Neural crest cell (in vitro differentiated cells): Measurements from ENCODE around the gene KLF11. TPM values are rescaled to one million over a fixed set of nuclear protein-coding genes. Genes with fewer than 3 reads are reported as not detected.

Source experiments
- DNase-seq: peaks from one replicate; pipeline ENCODE4 v3.0.0; 2021; ENCODE audit warnings: low read depth, mixed read lengths, low spot score
- H3K27ac Mint-ChIP-seq: one replicate; pipeline ENCODE4 v1.8.0; 2021; ENCODE audit warnings: mild to moderate bottlenecking, mixed read lengths; ENCODE audit not compliant: unreplicated experiment
- H3K27me3 Mint-ChIP-seq: 2 replicates; pipeline ENCODE4 v1.8.0; 2021; ENCODE audit warnings: low read depth, mild to moderate bottlenecking, mixed read lengths
- H3K36me3 Mint-ChIP-seq: 2 replicates; pipeline ENCODE4 v1.8.0; 2021; ENCODE audit warnings: low read depth, mild to moderate bottlenecking, mixed read lengths
- H3K4me1 Mint-ChIP-seq: 2 replicates; pipeline ENCODE4 v1.8.0; 2021; ENCODE audit warnings: mixed read lengths
- H3K4me3 Mint-ChIP-seq: one replicate; pipeline ENCODE4 v1.8.0; 2021; ENCODE audit warnings: mild to moderate bottlenecking, mixed read lengths
- H3K9me3 Mint-ChIP-seq: 2 replicates; pipeline ENCODE4 v1.8.0; 2021; ENCODE audit warnings: mixed read lengths
- total RNA-seq: library from RNA; stranded (reverse); gene quantifications from 2 replicates; pipeline ENCODE4 v1.2.1, GENCODE V29; 2021
- TF ChIP-seq, protein P1 (sequence below): fragments of 200-600 bp; sonication (generic); conservative IDR thresholded peaks from 2 replicates; pipeline ENCODE4 v1.5.0; 2021; ENCODE audit warnings: antibody characterized with exemption, mild to moderate bottlenecking

KLF11 gene
- total RNA-seq, 1 donor from 2014 or later, result 8.2 TPM

GRCh38 chr2:10071176-10071575 lies 27.8 kb downstream of the KLF11 start:
- Mint-ChIP-seq H3K4me1 (no peaks in the 10 kb centered on the region), H3K4me3 (no peak overlapping the region), H3K36me3 (no peaks in the 10 kb centered on the region), H3K9me3 (peaks cover 4% of the 10 kb centered on the region), H3K27ac (no peak overlapping the region), H3K27me3 (peaks cover 33% of the 10 kb centered on the region)
- DNase-seq, result no peak
- TF ChIP-seq, protein P1, sequence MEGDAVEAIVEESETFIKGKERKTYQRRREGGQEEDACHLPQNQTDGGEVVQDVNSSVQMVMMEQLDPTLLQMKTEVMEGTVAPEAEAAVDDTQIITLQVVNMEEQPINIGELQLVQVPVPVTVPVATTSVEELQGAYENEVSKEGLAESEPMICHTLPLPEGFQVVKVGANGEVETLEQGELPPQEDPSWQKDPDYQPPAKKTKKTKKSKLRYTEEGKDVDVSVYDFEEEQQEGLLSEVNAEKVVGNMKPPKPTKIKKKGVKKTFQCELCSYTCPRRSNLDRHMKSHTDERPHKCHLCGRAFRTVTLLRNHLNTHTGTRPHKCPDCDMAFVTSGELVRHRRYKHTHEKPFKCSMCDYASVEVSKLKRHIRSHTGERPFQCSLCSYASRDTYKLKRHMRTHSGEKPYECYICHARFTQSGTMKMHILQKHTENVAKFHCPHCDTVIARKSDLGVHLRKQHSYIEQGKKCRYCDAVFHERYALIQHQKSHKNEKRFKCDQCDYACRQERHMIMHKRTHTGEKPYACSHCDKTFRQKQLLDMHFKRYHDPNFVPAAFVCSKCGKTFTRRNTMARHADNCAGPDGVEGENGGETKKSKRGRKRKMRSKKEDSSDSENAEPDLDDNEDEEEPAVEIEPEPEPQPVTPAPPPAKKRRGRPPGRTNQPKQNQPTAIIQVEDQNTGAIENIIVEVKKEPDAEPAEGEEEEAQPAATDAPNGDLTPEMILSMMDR, result no peak

DNA sequence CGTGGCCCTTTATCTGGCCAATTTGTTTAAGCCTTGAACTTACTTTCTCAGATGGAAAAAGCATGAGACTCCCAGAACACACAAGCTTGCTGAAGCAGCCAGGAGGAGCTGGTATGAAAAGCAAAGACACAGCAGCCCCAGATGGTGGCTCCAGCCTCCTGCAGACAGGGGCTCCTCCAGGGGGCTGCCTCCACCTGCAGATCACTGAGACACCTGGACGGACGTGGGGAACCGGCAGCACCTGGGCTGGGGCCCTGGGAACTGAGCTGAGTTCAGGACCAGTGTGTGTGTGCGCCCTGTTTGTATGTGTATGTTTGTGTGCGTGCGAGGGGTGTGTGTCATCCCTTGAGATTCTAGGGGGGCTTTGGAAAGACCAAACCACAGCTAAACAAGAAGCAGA lies 28.2 kb downstream of the KLF11 start:
- TF ChIP-seq, protein P1, result no peak
- no peaks in the 10 kb centered on the region for H3K36me3 Mint-ChIP-seq
- H3K9me3 Mint-ChIP-seq, result peaks cover 4% of the 10 kb centered on the region
- H3K27ac Mint-ChIP-seq, result no peak overlapping the region
- peaks cover 37% of the 10 kb centered on the region for H3K27me3 Mint-ChIP-seq
- DNase-seq, result no peak
- no peak overlapping the region for H3K4me3 Mint-ChIP-seq
- no peaks in the 10 kb centered on the region for H3K4me1 Mint-ChIP-seq

DNA sequence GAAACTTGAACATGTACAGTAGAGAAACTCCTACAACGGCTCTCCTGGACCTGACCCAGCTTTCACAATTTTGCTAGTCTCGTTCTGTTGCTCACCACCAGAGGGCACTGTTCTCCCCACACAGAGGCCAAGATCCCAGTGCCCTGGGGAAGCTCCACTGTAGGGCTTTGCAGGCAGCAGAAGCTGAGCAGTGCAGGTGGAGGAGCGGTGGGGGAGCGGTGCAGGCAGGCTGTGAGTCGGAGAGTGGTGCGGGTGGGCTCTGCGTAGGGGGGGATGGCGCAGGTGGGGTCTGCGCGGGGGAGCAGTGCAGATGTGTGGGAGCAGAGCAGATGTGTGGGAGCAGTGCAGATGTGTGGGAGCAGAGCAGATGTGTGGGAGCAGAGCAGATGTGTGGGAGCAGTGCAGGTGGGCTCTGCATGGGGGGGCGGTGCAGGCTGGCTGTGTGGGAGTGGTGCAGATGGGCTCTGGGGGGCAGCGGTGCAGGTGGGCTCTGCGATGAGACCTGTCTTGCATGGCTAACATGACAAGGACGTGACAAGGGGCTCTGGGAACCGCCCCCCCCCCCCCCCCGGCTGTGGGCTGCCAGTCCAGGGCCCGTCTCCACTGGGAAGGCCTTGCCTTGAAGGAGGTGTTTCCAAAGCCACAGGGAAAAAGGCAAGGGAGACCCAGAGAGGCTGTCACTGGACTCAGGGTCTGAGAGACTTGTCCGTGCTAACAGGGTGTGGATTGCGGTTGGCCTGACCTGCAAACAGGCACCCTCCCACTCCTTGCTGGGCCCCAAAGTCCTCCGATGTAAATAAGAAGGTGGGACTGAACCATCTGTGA lies 29.5 kb downstream of the KLF11 start:
- DNase-seq, result peak; percentile 82
- no peak overlapping the region for H3K27ac Mint-ChIP-seq
- peaks cover 2% of the 10 kb centered on the region for H3K9me3 Mint-ChIP-seq
- H3K4me1 Mint-ChIP-seq, result no peaks in the 10 kb centered on the region
- TF ChIP-seq, protein P1, result peak; percentile 85
- peaks cover 49% of the 10 kb centered on the region for H3K27me3 Mint-ChIP-seq
- no peak overlapping the region for H3K4me3 Mint-ChIP-seq
- H3K36me3 Mint-ChIP-seq, result no peaks in the 10 kb centered on the region

DNA sequence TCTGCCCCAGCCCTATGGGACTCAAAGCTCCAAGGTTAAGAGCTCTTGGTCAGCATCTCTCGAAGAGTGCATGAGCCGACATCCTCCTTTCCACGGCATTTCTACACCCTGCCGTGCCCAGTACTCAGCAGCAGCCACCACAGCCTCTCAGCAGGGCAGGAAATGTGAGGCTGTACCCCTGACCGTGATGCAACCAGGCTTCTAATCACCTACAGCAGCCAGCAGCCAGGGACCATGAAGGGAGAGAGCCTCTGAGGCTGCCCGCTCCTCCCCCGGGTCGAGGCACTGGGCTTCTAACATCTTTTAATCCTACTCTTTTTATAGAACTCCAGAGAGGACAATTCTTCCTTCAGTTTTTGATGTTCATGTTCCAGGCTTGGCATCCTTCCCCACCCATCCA lies 30.4 kb downstream of the KLF11 start:
- H3K27me3 Mint-ChIP-seq, result peaks cover 58% of the 10 kb centered on the region

DNA sequence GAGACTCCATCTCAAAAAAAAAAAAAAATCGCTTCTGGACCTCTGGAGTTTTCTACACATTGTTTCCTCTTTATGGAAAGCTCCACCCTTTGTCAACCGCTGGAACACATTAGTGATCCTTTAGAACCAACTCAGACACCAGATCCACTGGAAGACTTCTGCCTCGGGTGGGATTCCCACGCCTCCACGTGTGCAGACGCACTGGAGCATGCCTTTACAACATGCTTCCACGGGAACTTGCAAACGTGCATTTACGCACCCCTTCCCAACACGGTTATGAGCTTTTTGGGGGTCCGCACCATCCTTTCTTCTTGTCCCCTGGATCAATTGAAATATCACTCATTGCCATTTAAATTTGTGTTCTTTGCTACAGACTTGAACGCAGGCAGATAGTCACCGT lies 31.8 kb downstream of the KLF11 start:
- no peak overlapping the region for H3K27ac Mint-ChIP-seq
- H3K27me3 Mint-ChIP-seq, result peaks cover 65% of the 10 kb centered on the region
- DNase-seq, result no peak
- H3K36me3 Mint-ChIP-seq, result no peaks in the 10 kb centered on the region
- TF ChIP-seq, protein P1, result no peak
- H3K4me3 Mint-ChIP-seq, result no peak overlapping the region
- peaks cover 4% of the 10 kb centered on the region for H3K4me1 Mint-ChIP-seq
- H3K9me3 Mint-ChIP-seq, result no peaks in the 10 kb centered on the region

More for the DNA sequence above, 30.4 kb downstream of the KLF11 start:
- Mint-ChIP-seq H3K9me3 (no peaks in the 10 kb centered on the region), H3K27ac (no peak overlapping the region), H3K4me3 (no peak overlapping the region), H3K4me1 (no peaks in the 10 kb centered on the region), H3K36me3 (no peaks in the 10 kb centered on the region)
- no peak for DNase-seq
- TF ChIP-seq, protein P1, result no peak
